ENCODE results near the gene IL11.
A peak's percentile ranks its signal among the peaks of the same experiment; 100 is the strongest.

DNA sequence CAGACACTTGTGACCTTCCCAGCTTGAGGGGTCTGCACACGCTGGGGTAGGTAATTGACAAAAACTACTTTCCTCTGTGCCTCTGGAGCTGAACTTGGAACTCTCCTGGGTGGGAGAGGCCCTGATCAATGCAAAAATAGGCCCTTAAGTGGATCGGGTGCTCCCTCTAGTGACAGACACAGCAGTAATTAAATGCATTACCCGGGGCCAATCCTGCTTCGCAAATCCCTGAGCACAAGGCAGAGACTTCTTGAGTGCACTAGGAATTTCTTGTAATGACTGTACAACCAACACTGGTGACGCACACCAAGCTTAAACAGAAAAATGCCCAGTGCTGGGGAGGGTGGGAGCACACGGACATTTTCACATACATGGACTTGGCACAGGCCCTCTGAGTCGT, 47.9 kb upstream of the IL11 start:
- TF ChIP-seq, protein P1, sequence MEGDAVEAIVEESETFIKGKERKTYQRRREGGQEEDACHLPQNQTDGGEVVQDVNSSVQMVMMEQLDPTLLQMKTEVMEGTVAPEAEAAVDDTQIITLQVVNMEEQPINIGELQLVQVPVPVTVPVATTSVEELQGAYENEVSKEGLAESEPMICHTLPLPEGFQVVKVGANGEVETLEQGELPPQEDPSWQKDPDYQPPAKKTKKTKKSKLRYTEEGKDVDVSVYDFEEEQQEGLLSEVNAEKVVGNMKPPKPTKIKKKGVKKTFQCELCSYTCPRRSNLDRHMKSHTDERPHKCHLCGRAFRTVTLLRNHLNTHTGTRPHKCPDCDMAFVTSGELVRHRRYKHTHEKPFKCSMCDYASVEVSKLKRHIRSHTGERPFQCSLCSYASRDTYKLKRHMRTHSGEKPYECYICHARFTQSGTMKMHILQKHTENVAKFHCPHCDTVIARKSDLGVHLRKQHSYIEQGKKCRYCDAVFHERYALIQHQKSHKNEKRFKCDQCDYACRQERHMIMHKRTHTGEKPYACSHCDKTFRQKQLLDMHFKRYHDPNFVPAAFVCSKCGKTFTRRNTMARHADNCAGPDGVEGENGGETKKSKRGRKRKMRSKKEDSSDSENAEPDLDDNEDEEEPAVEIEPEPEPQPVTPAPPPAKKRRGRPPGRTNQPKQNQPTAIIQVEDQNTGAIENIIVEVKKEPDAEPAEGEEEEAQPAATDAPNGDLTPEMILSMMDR (IDR thresholded peaks at IDR 0.05; ENCODE audit: poor library complexity), result peak; percentile 70
- TF ChIP-seq EZH2 (IDR thresholded peaks at IDR 0.05; ENCODE audit: borderline replicate concordance), result no peak

Data from hepatocyte (in vitro differentiated cells).